ENCODE measurements around the gene MYADML2. TPM values are rescaled to one million over a fixed set of nuclear protein-coding genes. Genes with fewer than 3 reads are reported as not detected.
A peak's percentile ranks its signal among the peaks of the same experiment; 100 is the strongest.

Gene MYADML2
- total and polyA plus RNA-seq, 11 donors: 0.19 to 11.2 (median 3.9) TPM

- peak overlapping the region in 1 of 12 donors; percentile 49 for H3K4me3 ChIP-seq
- H3K36me3 ChIP-seq: peaks cover 0 to 39% (median 29%) of the 10 kb centered on the region in 9 donors
- peak overlapping the region in 3 of 12 donors; percentile 24 to 86 (median 79) for H3K27ac ChIP-seq
- ATAC-seq (no peak), DNase-seq (no peak)
- H3K9me3 ChIP-seq: no peaks in the 10 kb centered on the region
- intact Hi-C loops (cut with DNase I): loop anchor here in 1 of 10 donors (5.0 kb wide), 1 partner anchor 40 kb away; no protein-coding TSS in a partner anchor
- TF ChIP-seq POLR2A (IDR thresholded peaks at IDR 0.05) (no peak), CTCF (IDR thresholded peaks at IDR 0.05) (no peak)
- no peaks in the 10 kb centered on the region for H3K27me3 ChIP-seq
- 91 to 95% (median 93%) methylated on average over 22 to 23 of the region's 23 CpGs for whole genome bisulfite sequencing, 4 donors
- peaks cover 19 to 89% (median 50%) of the 10 kb centered on the region in 12 donors for H3K4me1 ChIP-seq
These were observed 25.0 kb downstream of the MYADML2 start for GRCh38 chr17:81921996-81922565.

DNA sequence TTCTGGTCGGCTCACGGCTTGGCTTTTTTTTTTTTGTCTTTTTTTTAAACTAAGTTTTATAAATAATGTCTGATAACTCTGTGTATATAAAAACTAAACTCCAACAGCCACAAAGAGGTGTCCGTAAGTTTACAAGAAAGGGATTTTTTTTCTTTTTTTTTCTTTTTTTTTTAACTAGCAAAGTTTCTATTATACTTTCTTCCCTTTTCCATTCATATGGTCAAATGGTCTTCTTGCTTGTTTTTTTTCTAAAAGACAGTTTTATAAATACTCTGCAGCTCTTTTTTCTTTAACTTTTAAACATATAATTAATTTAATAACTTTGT lies 25.5 kb downstream of the MYADML2 start:
- intact Hi-C loops (cut with DNase I): loop anchor here in 1 of 10 donors (5.0 kb wide), 1 partner anchor 39 kb away; no protein-coding TSS in a partner anchor
- Histone ChIP-seq H3K4me3 (peak overlapping the region in 1 of 12 donors; percentile 0), H3K36me3 (peaks cover 0 to 39% (median 29%) of the 10 kb centered on the region in 9 donors), H3K27ac (peak overlapping the region in 1 of 12 donors; percentile 86), H3K4me1 (peaks cover 19 to 92% (median 56%) of the 10 kb centered on the region in 12 donors), H3K27me3 (no peaks in the 10 kb centered on the region), H3K9me3 (no peaks in the 10 kb centered on the region)
- ATAC-seq (no peak), DNase-seq (no peak)
- TF ChIP-seq CTCF (IDR thresholded peaks at IDR 0.05): no peak
- no peak for TF ChIP-seq POLR2A (IDR thresholded peaks at IDR 0.05)
- WGBS, 4 donors: 85 to 92% (median 90%) methylated on average over 3 of the region's 3 CpGs

GRCh38 chr17:81920612-81921536 lies 26.2 kb downstream of the MYADML2 start:
- peak overlapping the region in 1 of 12 donors; percentile 86 for H3K27ac ChIP-seq
- H3K4me3 ChIP-seq: peak overlapping the region in 1 of 12 donors; percentile 0
- no peaks in the 10 kb centered on the region for H3K9me3 ChIP-seq
- WGBS, 4 donors: 84 to 91% (median 87%) methylated on average over 30 to 33 of the region's 33 CpGs
- no peak for ATAC-seq
- peaks cover 0 to 40% (median 29%) of the 10 kb centered on the region in 9 donors for H3K36me3 ChIP-seq
- DNase-seq: no peak
- H3K27me3 ChIP-seq: no peaks in the 10 kb centered on the region
- intact Hi-C loops (cut with DNase I): loop anchor here in 1 of 10 donors (5.0 kb wide), 1 partner anchor 39 kb away; no protein-coding TSS in a partner anchor
- TF ChIP-seq POLR2A (IDR thresholded peaks at IDR 0.05) (no peak), CTCF (IDR thresholded peaks at IDR 0.05) (no peak)
- peaks cover 16 to 92% (median 53%) of the 10 kb centered on the region in 12 donors for H3K4me1 ChIP-seq
